ENCODE data around the gene PTPRN2.
"Not testable (repeated sequence)": the region's sequence is repeated elsewhere in the genome, so short reads cannot be mapped to it uniquely, and the experiment has no call there.

Gene PTPRN2

DNA sequence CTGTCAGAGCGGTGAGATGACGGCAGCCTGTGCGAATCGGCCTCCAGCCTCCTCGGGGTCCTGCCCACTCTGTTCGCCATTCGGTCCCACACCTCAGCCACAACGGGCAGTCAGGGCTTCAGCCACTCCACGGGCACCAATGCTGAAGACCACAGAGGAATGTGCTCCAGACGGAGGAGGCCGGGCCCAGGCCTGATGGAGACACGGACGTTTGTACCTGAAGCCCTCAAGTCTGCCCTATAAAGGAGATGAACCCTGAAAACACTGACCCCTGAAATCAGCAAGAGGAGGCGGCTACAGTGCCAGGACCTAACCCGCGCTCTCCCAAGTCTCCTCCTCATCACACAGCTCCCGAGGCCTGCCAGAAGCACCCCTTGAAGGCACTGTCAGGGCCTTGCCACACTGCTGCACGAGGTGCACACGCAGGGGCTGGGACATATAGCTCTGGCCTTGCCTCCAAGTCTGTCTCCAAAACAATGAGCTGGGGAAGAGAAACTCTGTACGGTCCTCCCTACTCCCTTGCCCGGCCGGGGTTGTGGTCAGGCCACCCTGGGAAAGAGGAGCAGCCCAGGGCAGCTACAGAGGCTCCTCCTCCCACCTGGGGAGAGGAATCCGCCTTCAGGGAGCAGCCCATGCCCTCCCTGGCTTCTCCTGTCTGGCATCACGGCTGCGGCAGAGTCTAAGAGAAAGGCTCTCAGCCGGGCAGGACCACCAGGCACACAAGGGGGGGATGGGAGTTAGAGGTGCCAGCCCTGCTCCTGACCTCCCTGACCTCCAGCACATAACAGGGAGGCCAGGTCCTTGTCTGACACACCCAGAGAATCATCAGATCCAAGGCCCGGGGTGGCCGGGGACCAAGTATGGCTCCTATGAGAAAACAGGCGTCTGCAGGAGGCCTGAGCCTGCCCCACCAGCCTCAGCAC is 310.1 kb downstream of the PTPRN2 start:
- DNase-seq (ENCODE audit: low read depth): no peak
- TF ChIP-seq, protein P1, sequence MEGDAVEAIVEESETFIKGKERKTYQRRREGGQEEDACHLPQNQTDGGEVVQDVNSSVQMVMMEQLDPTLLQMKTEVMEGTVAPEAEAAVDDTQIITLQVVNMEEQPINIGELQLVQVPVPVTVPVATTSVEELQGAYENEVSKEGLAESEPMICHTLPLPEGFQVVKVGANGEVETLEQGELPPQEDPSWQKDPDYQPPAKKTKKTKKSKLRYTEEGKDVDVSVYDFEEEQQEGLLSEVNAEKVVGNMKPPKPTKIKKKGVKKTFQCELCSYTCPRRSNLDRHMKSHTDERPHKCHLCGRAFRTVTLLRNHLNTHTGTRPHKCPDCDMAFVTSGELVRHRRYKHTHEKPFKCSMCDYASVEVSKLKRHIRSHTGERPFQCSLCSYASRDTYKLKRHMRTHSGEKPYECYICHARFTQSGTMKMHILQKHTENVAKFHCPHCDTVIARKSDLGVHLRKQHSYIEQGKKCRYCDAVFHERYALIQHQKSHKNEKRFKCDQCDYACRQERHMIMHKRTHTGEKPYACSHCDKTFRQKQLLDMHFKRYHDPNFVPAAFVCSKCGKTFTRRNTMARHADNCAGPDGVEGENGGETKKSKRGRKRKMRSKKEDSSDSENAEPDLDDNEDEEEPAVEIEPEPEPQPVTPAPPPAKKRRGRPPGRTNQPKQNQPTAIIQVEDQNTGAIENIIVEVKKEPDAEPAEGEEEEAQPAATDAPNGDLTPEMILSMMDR (conservative IDR thresholded peaks at IDR 0.05; ENCODE audit: low read length): no peak
- H3K4me3 ChIP-seq (ENCODE audit: low read length): no peak overlapping the region

DNA sequence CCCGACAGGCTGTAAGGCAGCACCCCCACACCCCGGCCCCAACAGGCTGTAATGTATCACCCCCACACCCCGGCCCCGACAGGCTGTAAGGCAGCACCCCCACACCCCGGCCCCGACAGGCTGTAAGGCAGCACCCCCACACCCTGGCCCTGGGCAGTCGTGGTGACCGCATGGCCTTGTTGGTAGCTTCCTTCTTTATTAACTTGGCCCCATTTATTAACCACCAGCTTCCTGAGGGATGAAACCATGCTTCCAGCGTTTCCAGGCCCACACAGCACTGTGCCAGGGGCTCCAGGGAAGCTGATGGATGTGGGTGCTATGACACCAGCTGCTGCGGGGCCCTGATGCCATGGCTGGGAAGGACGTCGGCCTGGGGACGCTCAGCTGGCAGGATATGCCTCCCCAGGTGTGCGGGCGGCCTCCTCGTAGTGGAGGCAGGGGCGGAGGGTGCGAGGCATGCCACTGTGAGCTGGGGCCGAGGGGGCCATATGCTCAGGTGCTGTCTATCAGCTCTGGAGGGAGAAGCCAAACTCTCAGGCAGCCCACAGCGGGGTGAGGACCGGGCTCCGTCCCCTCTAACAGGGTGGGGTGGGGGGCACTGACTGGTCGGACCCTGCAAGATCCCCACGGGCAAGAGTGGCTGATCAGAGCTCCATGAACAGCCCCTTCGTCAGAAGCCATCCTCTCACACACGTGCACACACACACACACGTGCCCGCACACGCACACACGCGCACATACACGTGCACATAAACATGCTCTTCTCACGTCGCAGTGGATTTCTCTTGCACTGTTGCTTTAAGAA is 311.0 kb downstream of the PTPRN2 start:
- H3K4me3 ChIP-seq (ENCODE audit: low read length): no peak overlapping the region
- TF ChIP-seq, protein P1 (conservative IDR thresholded peaks at IDR 0.05; ENCODE audit: low read length): no peak
- no peak for DNase-seq (ENCODE audit: low read depth)

DNA sequence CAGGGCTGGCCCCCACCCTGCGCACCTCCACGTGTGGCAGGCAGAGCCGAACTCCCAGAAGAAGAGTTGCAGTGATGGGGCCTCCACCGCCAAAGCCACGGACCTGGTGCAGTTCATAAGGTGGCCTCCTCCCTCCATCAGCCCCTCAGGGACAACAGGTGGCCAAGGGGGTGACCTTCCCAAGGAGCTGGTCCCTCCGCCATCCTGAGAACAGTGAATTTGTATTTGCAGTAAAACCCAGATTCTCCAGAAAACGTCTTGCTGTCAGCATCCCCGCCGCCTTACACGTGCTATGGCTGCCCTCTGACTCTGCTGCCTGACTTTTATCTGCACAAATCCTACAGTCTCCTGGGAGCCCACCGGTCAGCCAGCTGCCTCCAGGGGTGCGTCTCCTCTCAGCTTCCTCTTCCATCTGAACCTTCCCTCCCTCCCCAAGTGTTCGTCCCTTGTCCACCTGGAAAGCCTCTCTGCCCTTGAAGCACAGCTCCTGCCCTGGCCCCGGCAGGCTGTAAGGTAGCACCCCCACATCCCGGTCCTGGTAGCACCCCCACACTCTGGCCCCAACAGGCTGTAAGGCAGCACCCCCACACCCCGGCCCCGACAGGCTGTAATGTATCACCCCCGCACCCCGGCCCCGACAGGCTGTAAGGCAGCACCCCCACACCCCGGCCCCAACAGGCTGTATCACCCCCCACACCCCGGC is 311.8 kb downstream of the PTPRN2 start:
- DNase-seq (ENCODE audit: low read depth): no peak
- TF ChIP-seq, protein P1 (conservative IDR thresholded peaks at IDR 0.05; ENCODE audit: low read length): no peak
- no peak overlapping the region for H3K4me3 ChIP-seq (ENCODE audit: low read length)

DNA sequence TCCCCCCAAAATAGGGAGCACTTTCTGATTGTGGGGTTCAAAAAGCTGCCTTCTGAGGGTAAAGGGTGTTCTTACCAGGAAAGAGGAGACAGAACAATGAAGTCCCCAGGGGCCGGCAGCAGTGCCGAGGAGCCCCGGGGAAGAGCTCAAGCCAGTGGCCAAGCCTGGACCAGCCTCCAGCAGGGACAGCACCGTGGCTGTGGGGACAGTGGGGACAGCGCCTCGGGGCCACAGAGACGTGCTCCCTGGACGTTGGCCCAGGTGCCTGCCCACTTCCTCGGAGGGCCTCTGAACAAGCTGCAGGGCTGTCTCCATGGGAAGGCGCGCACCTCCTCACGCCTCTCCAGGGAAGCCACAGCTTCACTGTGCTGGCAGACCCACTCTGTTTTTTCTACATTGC is 312.6 kb downstream of the PTPRN2 start:
- no peak for DNase-seq (ENCODE audit: low read depth)
- TF ChIP-seq, protein P1 (conservative IDR thresholded peaks at IDR 0.05; ENCODE audit: low read length): no peak
- H3K4me3 ChIP-seq (ENCODE audit: low read length): no peak overlapping the region

DNA sequence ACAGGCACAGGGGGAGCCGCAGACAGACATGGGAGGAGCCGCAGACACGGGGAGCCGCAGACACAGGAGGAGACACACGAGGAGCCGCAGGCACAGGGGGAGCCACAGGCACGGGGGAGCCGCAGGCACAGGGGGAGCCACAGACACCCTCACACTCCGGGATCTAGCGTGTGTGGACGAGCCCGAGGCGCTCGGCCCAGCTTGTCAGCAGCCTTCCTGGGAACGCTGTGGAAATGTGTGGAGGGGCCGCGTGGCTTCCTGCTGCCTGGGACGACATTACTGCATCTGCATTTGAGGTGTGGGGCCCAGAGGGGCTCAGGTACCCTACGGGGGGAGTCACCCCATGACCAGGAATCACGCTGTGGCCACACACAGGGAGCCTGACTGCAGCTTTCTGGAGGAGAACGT is 313.2 kb downstream of the PTPRN2 start:
- TF ChIP-seq, protein P1 (conservative IDR thresholded peaks at IDR 0.05; ENCODE audit: low read length): no peak
- H3K4me3 ChIP-seq (ENCODE audit: low read length): no peak overlapping the region
- DNase-seq (ENCODE audit: low read depth): no peak

DNA sequence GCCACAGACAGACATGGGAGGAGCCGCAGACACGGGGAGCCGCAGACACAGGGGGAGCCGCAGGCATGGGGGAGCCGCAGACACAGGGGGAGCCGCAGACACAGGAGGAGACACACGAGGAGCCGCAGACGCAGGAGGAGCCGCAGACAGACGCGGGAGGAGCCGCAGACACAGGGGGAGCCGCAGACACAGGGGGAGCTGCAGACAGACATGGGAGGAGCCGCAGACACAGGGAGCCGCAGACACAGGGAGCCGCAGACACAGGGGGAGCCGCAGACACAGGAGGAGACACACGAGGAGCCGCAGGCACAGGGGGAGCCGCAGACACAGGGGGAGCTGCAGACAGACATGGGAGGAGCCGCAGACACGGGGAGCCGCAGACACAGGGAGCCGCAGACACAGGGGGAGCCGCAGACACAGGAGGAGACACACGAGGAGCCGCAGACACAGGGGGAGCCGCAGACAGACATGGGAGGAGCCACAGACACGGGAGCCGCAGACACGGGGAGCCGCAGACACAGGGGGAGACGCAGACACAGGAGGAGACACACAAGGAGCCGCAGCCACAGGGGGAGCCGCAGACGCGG is 313.8 kb downstream of the PTPRN2 start:
- not testable (repeated sequence) for H3K4me3 ChIP-seq (ENCODE audit: low read length); DNase-seq (ENCODE audit: low read depth)

DNA sequence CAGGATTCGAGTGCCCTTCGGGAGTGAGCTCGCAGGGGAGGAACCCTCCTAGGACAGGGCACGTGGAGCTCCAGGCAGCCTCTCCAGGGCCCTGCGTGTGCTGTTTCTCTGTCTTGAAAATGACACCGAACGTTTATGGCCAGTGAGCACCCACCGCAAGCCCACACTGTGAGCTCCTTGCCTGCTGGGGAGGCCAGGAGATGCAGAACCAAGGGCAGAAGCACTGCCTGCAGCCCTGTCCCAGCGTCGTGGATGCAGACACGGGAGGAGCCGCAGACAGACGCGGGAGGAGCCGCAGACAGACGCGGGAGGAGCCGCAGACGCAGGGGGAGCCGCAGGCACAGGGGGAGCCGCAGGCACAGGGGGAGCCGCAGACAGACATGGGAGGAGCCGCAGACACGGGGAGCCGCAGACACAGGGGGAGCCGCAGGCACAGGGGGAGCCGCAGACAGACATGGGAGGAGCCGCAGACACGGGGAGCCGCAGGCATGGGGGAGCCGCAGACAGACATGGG is 314.4 kb downstream of the PTPRN2 start:
- no peak overlapping the region for H3K4me3 ChIP-seq (ENCODE audit: low read length)
- TF ChIP-seq, protein P1 (conservative IDR thresholded peaks at IDR 0.05; ENCODE audit: low read length): no peak
- no peak for DNase-seq (ENCODE audit: low read depth)

Measured in AG10803 (cell line).